Ramos (cell line): ENCODE results near the gene MAST4.

Source experiments
- in situ Hi-C: fragments of 300-500 bp; cut with MboI; formaldehyde crosslinking; loops from one replicate; pipeline ENCODE4 v1.14.3; 2022; ENCODE audit warnings: low sequenced_read_pairs; ENCODE audit not compliant: unreplicated experiment

Gene MAST4

DNA sequence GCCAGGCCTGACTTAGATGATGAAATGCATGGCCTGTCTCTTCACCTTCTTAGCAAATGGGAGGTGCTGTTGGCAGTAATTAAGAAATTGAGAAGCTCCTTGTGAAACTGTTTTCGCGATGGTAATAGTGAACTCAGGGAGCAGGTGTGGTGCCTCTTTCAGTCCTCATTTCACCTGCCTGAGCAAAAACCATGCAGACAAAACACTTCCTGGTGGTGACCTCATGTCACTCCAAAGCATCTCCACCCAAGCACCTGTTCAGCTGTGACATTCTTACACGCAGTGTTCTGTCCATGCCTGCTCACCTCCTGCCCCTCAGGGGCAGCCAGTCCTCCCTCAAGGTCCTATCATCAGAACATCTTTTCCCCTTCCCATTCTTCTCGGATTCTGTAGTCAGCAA lies 453.9 kb downstream of the MAST4 start:
- in situ Hi-C loops, result no loop called here

DNA sequence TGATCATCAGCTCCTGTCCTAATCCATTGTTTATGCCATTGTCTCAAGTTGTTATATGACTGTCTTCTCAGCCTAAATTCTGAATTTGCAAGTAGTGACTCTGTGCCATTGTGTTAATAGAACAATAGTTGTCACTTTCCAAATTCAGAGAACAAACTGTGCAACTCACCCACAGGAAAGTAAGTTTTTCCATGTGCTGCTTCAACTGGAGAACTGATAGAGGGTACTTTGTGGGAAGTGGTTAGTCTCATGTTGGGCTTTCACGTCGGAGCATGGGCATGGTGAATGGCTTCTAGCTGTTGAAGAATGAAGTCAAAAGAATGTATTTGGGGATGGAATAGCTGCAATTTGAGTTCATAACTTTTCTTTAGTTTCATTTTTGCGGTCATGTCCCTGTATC lies 454.4 kb downstream of the MAST4 start:
- in situ Hi-C loops, result no loop called here

DNA sequence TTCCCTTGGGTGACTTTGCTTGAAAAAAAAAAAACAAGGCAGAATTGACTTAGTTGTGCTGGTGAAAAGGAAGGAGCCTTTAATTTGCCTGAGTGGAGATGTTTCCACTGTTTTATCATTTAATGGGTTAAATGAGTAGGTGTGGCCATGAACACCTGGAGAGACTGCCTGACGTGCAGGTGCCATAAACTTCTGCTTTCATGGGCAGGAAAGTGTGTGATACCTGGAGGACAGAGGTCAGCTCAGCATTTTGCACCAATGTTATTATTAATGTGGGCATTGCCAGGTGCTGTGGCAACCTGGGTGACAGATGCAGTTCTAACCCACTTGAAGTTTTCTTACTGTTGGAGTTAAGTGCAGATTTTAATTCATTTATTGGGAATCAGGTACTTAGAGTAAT lies 455.0 kb downstream of the MAST4 start:
- in situ Hi-C loops, result no loop called here

DNA sequence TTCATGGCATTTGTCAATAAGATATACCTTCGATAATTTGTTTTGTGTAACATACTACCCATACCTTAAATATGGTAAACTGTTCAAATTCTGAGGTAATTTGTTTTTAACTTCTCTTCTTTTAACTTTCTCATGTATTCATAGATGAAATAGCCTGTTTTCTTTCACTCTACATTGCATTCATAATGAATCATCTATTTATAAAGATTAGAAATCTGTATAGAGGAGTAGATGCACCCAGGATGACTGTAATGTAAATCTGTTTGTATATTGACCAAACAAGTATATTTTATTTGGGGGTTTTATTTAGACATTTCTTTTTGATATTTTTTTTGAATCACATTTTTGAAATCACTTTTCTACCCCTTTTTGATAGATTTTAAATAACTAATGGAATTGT lies 455.8 kb downstream of the MAST4 start:
- in situ Hi-C loops, result no loop called here

DNA sequence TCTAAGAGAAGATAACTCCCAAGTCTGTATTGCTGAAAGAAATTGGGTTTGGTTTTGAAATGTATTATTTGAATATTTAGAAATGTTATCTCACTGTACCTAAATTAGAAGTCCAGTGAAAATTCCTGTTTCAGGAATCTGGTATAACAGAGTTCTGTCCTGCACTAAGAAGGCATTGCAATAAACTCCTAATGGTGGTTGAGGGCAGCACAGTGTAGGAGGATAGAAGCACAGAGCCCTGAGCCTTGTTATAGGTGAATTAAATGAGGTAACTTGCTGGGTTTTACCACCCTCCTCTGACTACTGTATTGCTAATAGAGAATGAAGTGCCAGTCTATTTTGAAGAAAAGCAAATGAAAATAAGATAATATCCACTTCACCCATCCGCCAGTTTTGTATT lies 457.0 kb downstream of the MAST4 start:
- in situ Hi-C loops, result no loop called here

DNA sequence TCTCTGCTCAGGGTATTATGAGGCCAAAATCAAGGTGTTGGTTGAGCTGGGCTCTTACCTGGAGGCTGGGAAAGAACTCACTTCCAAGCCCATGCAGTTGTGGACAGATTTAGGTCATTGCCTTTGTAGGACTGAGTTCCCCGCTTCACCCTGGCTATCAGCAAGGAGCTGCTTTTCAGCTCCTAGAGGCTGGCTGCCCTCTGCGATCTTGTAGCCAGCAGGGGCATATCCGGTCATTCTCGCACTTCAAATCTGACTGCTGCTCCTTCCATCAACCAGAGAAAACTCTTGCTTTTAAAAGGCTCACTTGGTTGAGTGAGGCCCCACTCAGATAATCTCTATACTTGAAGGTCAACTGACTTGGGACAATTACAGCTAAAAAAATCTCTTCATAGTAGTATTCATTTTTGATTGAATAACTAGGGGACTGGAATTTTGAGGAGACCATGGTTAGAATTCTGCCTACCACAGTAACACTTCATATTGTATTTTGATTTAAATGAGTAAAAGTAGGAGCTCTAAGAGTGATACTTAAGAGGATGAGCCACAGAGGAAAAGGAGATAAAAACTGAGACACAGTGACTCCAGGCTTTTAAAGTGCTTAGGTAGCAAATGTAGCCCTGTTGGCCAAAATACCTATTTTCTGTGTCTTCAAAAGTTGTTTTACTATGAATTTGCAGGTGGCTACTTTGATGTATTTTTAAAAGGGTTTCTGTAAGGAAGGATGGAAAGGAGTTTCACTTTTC lies 463.0 kb downstream of the MAST4 start:
- in situ Hi-C loops, result no loop called here

DNA sequence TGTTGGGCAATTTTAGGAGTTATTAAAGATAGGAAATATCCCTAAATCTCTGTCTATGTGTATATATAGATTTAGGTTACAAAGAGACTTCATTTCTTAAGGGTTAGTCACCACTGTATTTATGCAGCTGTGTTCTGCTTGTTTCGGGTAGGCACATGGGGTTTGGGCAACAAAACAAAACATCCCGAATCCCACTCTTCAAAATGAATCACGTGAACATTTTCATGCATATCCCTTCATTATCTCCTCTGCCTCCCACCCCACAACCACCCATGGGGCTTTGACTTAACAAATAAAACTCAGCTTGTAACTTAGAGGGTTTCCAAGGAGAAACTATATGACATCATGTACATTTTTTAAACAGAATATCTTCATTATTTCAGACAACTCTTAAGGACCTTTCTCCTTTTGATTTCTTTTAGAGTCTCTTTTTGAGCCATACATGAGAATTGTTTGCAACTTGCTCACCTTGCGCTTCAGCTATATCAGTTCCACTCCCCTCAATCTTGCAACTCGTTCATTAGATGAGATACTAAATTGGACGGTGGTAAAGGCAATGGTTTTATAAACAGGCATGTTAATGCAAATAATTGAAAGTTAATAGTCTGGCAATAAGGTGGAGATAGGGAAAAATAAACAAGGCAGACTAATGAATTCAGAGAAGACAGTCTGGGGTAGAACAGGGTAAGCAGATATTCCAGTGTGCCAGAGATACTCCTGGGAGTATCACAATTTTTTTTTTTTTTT lies 463.7 kb downstream of the MAST4 start:
- in situ Hi-C loops, result no loop called here

DNA sequence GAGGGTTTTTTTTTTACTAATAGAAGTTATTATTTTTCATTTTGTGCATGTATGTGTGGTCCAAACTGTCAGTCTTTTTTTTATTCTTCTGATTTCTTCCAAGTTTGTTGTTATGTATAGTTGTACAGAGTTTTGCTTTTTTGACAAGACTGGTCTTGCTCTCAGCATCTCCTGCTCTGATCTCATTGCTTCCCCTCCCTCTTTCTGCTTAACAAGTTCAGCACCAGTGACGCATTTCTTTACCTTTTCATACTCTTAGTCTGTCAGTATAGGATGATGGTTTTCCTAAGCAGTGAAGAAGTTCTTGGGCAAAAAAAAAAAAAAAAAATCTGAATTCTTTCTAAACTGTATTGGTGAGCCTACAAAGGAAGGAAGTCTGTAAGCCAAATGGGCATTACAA lies 465.3 kb downstream of the MAST4 start:
- in situ Hi-C loops, result no loop called here

DNA sequence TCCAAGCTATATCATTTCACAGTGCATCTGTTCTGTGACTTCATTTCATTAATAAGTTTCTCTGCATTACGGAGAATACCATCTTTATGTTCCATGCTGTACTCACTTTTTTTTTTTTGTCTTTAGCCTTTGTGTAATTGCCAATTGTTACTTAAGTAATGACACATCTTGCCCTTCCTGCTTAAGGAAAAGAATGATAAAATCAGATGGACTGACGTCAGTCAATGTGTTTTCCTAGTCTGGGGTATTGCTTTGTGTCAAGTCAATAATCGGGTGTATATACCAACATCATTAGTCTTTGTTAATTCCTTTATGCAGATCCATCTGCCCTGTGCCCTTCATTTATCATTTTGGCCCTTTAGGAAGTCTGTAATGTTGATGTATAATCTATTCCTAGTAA lies 466.9 kb downstream of the MAST4 start:
- in situ Hi-C loops, result no loop called here

DNA sequence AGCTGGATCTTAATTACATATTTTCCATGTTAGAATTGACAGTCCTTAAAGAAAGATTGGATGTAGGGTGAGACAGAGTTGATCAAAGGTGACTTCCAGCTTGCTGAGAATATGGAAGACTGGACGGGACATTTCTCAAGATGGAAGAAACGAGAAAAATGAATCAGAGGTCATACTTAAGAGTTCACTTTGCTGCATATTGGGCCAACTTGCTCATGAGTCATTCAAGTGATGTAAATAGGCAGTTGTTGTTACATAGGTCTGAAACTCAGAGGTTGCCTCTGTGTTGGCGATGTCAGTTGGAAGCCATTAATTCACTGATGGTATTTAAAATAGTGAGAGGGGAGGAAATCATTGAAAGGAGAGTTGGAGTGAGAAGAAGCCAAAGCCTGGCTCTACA lies 467.6 kb downstream of the MAST4 start:
- in situ Hi-C loops, result no loop called here

DNA sequence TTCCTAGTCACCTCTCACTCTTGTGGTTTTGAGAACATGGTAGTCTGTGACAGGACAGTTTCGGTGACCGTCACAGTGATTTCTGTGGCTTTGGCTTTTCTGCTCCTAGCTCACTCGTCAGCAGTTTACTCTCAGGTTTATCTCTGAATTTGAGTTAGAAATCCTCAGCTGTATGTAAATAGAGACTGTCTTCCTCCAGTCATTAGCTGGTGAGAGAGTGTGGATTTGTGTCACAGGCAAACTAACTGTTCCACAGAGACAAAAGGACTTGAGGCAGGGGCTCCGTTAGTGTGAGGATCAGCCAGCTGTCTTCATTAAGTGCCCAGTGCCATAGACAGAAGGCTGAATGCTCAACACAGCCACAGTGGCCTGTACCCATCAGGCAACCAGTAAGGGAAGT lies 469.0 kb downstream of the MAST4 start:
- in situ Hi-C loops, result no loop called here

DNA sequence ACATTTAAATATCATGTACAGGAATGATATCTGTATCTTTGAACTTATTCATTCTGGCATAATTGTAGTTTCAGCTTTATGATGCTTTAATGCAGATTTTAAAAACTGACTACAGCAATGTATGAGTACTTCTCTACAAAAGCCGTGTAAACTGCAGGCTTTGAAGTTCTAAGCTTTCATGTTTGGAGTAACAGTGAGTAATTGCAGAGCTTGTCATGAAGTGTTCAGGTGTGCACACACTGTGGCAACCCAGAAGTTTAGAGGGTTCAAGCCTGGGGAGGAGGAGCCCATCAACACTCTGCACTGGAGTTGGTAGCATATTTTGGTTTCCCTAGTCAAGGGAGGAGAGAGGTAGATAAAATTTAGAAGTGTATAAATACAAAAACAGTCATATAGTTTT lies 469.5 kb downstream of the MAST4 start:
- in situ Hi-C loops, result no loop called here

DNA sequence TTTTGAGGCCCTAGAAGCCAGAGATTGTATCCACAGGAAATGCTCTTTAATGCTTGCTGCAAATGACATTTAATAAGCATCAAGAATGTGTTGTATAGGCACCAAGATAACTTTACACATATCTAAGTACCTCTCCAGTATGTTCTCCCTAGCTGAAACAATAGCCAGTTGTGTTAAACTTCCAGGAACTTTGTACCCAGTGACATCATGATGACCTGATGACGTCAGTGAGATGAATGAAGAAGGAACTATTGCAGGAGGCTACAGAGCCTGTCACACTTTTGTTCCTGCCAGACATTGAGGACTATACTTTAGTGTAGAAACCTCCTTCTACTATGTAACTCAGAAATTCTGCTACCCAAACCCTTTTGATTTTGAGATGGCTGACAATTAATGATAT lies 470.6 kb downstream of the MAST4 start:
- in situ Hi-C loops, result no loop called here

DNA sequence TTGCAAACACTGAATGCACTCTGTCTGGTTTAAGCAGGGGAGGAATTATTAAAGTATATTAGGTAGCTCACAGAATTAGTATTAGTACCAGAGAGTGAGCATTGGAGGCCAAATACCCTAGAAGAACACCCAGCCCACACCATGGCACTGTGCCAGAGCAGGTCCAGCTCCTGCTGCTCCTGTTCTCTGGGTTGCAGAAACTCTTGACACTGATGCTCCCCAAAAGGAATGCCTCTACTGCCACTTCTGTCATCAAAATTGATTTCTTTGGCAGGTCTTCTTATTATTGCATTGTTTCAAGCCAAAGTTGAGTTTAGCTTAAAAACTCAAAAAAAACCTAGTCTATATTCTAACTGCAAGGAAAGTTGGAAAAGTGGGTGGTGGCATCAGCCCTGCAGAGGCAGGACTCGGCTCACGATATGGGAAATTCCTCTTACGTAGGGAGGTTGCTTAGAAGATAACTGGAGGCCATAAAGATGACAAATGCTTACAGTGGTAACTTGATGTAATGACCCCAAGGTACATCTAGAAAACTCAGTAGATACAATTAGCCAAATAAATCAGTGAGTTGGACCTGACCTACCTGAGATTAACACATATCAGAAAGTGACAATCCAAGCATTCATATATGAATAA lies 477.0 kb downstream of the MAST4 start:
- in situ Hi-C loops, result no loop called here

DNA sequence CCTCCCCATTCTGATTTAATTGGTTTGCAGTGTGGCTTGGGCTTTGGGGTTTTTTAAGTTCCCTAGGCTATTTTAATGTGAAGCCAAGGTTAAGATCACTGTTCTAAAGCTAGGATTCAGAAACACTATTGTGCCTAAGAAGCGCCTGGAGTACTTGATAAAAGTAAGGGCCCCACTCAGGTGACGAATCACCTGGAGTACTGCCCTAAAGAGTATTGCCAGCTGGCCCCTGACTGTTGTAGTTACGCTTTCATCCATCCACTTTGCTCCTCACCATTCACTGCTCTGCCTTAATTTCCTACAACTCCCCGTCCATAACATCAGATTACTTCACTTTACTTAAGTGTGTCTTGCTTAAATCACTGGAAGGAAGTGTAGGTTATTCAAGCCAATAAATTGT lies 481.1 kb downstream of the MAST4 start:
- in situ Hi-C loops, result no loop called here

DNA sequence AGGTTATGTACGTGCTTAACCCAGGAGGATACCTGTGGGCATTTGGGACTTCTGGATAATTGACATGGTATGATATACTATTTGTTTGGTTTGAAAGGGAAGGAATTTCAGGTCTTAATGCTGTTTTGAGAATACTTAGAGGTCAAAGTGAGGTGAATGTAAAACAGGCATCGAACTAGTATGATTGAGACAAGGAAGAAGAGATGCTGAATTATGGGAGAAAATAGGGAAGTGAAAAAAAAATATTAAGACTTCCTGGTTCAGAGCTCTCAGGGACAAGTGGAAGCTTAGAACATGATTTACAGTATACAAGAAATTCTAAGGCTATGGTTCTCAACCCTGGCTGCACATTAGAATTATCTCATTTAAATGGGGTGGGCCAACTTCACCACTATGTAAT lies 485.1 kb downstream of the MAST4 start:
- in situ Hi-C loops, result no loop called here

DNA sequence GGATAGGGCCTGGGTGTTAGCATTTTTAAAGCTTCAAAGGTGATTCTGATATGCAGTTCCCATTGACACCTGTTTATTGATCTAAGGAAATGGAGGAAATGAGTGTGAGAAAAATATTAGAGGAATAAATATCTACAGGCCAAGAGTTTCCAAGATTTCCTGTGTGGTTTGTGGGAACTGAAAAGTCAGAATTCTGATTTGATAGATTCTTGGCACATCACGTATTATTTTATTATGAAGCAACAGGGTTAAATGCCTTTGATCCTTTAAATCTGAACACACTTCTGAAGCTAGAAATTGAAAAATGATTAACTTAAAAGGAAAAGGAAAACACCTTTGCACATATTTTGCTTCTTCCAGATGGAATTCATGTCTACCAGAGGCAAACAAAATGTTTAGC lies 486.7 kb downstream of the MAST4 start:
- in situ Hi-C loops, result no loop called here

DNA sequence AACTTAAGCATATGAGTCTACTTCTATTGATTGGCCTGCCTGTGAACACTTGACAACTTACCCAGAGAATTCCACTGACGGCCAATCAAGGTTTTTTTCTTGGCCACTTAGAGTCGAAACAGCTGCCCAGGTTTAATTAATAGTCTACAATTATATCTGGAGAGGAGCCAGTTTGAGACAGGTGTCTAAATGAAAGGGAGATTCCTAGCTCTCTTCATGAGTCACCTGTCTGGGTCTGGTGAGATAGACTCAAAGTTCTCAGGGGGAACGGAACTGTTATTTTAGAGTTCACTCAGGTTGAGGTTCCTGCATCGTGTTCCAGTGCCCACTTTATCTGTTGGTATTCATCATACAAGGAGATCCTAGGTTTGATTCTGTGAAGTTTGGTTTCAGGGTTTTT lies 489.4 kb downstream of the MAST4 start:
- in situ Hi-C loops, result no loop called here

DNA sequence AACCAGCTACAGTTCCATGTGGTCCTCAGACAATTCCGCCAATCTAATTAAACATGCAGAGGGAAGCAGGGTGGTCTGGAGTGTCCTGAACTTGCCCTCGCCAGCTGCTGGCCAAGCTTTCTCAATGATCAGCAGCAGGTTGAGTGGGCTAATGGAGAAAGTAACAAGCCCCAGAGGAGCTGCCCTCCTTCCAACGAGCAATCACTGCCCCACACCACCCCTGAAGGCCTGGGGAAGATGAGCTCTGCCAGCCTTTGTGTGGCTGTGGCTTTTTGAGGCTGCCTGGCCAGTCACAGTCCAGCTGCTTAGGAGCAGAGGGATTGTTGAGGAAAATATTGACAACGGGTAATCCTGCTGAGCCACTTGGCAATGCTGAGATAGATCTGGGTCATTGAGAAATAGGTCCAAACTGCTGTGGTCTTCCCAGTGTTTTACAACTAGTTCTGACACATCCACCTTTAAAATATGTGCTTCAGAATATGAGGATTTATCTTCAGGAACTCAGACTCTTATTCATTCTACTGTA lies 493.1 kb downstream of the MAST4 start:
- in situ Hi-C loops, result no loop called here

DNA sequence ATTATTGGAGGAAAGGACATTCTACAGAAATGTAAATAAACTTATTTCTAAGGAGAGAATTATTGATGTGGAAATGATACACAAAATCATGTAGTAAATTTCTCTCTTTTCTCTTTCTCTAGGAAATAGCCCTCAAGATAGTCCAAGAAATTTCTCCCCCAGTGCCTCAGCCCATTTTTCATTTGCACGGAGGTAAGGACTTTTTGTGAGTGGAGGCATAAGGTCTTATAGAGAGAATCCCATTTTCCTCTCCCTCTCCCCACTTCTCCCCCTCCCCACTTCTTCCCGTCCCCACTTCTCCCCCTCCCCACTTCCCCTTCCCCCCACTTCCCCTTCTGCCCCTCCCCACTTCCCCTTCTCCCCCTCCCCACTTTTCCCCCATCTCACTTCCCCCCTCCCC lies 493.8 kb downstream of the MAST4 start:
- in situ Hi-C loops, result no loop called here

DNA sequence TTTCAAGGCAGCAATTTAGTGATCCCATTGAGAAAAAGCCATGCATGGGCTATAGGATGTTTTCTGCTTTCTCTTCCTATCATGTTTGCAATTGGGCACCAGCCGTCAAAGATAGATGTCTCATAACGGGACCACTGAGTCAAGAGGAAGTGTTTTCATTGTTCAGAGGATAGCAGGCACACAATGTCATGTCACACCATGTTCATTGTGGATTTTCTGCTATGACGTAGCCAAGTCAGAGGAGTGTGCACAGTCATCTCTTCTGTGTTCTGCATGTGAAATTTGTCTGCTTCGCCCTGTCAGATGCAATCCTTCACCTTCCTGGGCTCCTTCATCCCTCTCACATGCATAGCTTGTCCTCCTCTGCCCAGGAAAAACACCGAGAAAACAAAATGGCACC lies 494.4 kb downstream of the MAST4 start:
- in situ Hi-C loops, result no loop called here
